GM12878 (cell line): ENCODE data around the gene CLDN34. TPM values are rescaled to one million over a fixed set of nuclear protein-coding genes. Genes with fewer than 3 reads are reported as not detected.

ENCODE experiments used
- BHLHE40 ChIP-seq, 2 experiments: fragments of 450-650 bp in 1 of 2; IDR thresholded peaks; 2 replicates each; pipeline ENCODE4 v1.6.1; 2011 to 2017; ENCODE audit warnings: low read depth in 2 of 2, borderline replicate concordance in 1 of 2, improper control_type of control experiment in 1 of 2, low read length in 1 of 2, mild to moderate bottlenecking in 1 of 2
- ETV6 ChIP-seq, 2 experiments: fragments of 450-650 bp in 1 of 2; IDR thresholded peaks in 1 of 2; conservative IDR thresholded peaks in 1 of 2; 2 replicates each; pipeline ENCODE4 v1.6.1; 2014; ENCODE audit warnings: antibody characterized with exemption in 1 of 2, borderline replicate concordance in 1 of 2, low read depth in 1 of 2, mild to moderate bottlenecking in 1 of 2, moderate library complexity in 1 of 2
- EZH2 ChIP-seq: IDR thresholded peaks from 2 replicates; pipeline ENCODE4 v1.6.1; 2012; ENCODE audit warnings: low read depth, mild to moderate bottlenecking, control low read depth, inconsistent platforms, low read length, borderline replicate concordance; ENCODE audit not compliant: control insufficient read depth
- GABPA ChIP-seq: IDR thresholded peaks from 2 replicates; pipeline ENCODE4 v1.6.1; 2014; ENCODE audit warnings: antibody characterized with exemption, low read depth, mild to moderate bottlenecking, inconsistent platforms
- HDAC6 ChIP-seq: fragments of 200-600 bp; sonication (generic); IDR thresholded peaks from one replicate; pipeline ENCODE4 v1.8.0; 2017; ENCODE audit warnings: antibody characterized with exemption; ENCODE audit not compliant: unreplicated experiment
- KAT2A ChIP-seq: conservative IDR thresholded peaks from 2 replicates; pipeline ENCODE4 v1.6.1; 2011; ENCODE audit warnings: low read depth, low read length; ENCODE audit not compliant: control insufficient read depth
- MEF2B ChIP-seq: fragments of 450-650 bp; IDR thresholded peaks from 2 replicates; pipeline ENCODE4 v1.6.1; 2018; ENCODE audit warnings: mild to moderate bottlenecking, moderate library complexity; ENCODE audit not compliant: partially characterized antibody, poor library complexity, severe bottlenecking
- MLLT1 ChIP-seq: fragments of 450-650 bp; IDR thresholded peaks from 2 replicates; pipeline ENCODE4 v1.6.1; 2016; ENCODE audit warnings: mild to moderate bottlenecking
- NBN ChIP-seq: fragments of 450-650 bp; IDR thresholded peaks from 2 replicates; pipeline ENCODE4 v1.6.1; 2016
- PAX8 ChIP-seq: fragments of 450-650 bp; IDR thresholded peaks from 2 replicates; pipeline ENCODE4 v1.6.1; 2017; ENCODE audit warnings: mild to moderate bottlenecking, moderate library complexity
- RAD51 ChIP-seq: fragments of 450-650 bp; IDR thresholded peaks from 2 replicates; pipeline ENCODE4 v1.6.1; 2016; ENCODE audit warnings: moderate library complexity, mild to moderate bottlenecking, inconsistent platforms
- REST ChIP-seq: IDR thresholded peaks from 2 replicates; pipeline ENCODE4 v1.6.1; 2012; ENCODE audit warnings: mild to moderate bottlenecking, low read depth, low read length
- SMC3 ChIP-seq: IDR thresholded peaks from 2 replicates; pipeline ENCODE4 v1.6.1; 2011; ENCODE audit warnings: low read length, improper control_type of control experiment, borderline replicate concordance
- SP1 ChIP-seq: IDR thresholded peaks from one replicate; pipeline ENCODE4 v1.6.1; 2011; ENCODE audit warnings: low read depth, low read length
- SPI1 ChIP-seq: IDR thresholded peaks from 2 replicates; pipeline ENCODE4 v1.6.1; 2011; ENCODE audit warnings: low read depth, mild to moderate bottlenecking, low read length, moderate library complexity, borderline replicate concordance; ENCODE audit not compliant: insufficient read depth
- SUPT20H ChIP-seq: IDR thresholded peaks from 2 replicates; pipeline ENCODE4 v1.6.1; 2011; ENCODE audit warnings: low read depth, mild to moderate bottlenecking, low read length, moderate library complexity, borderline replicate concordance; ENCODE audit not compliant: control insufficient read depth
- TARDBP ChIP-seq: IDR thresholded peaks from 2 replicates; pipeline ENCODE4 v1.6.1; 2016; ENCODE audit warnings: borderline replicate concordance
- TCF3 ChIP-seq: IDR thresholded peaks from 2 replicates; pipeline ENCODE4 v1.6.1; 2012; ENCODE audit warnings: low read depth, mild to moderate bottlenecking, low read length, borderline replicate concordance; ENCODE audit not compliant: insufficient read depth
- ZNF24 ChIP-seq: fragments of 450-650 bp; IDR thresholded peaks from 2 replicates; pipeline ENCODE4 v1.6.1; 2017; ENCODE audit warnings: antibody characterized with exemption, mild to moderate bottlenecking
- ZNF274 ChIP-seq: IDR thresholded peaks from one replicate; pipeline ENCODE4 v1.8.0; 2011; ENCODE audit not compliant: insufficient read length, insufficient read depth
- ZNF384 ChIP-seq: IDR thresholded peaks from 2 replicates; pipeline ENCODE4 v1.6.1; 2012; ENCODE audit warnings: low read depth, mild to moderate bottlenecking, low read length, improper control_type of control experiment, borderline replicate concordance
- ZNF592 ChIP-seq: fragments of 450-650 bp; IDR thresholded peaks from 2 replicates; pipeline ENCODE4 v1.6.1; 2017; ENCODE audit warnings: mild to moderate bottlenecking, moderate library complexity
- polyA plus RNA-seq, 11 experiments: library from polyadenylated mRNA; depleted of rRNA in 4 of 11; unstranded in 6 of 11; stranded (reverse) in 5 of 11; fragments of >200 nt; fragmentation: Nextera tagmentation in 4 of 11; fragmentation: Illumina TruSeq in 1 of 11; extraction: Ambion mirVana in 4 of 11; extraction: Trizol in 1 of 11; gene quantifications; 1 replicate in 1 of 11; 2 replicates in 10 of 11; pipeline versions ENCODE4 v1.2.1 to v1.2.3, GENCODE V29; 2011 to 2016; ENCODE audit warnings: inconsistent platforms in 2 of 11, missing spikeins in 2 of 11, low read depth in 1 of 11
- total RNA-seq, 4 experiments: library from RNA; depleted of rRNA in 3 of 4; stranded (reverse); fragments of >200 nt in 3 of 4; fragmentation: Illumina TruSeq in 1 of 4; extraction: Trizol in 1 of 4; gene quantifications; 2 replicates each; pipeline versions ENCODE4 v1.2.1 to v1.2.3, GENCODE V29; 2013 to 2021

The CLDN34 gene
- total and polyA plus RNA-seq, 10 of the 15 experiments (the other 5 are each of a cell fraction or from before 2014, with no cell fraction given): not detected

- TF ChIP-seq REST (no peak), MLLT1 (0 out of 2 replicates have a peak, but pooled peaks have one; percentile 39), ZNF384 (no peak), RAD51 (no peak), SUPT20H (no peak), TARDBP (no peak), ZNF592 (peak; percentile 85), BHLHE40 (IDR thresholded peaks at IDR 0.05; ENCODE audit: borderline replicate concordance in 1 of 2, low read depth in 2 of 2, low read length in 1 of 2) (peak; percentile 35 to 58; a peak in 3 of 4 replicates), TCF3 (no peak), SP1 (no peak), MEF2B (no peak), HDAC6 (no peak), EZH2 (no peak), KAT2A (no peak), ZNF274 (no peak), ETV6 (conservative IDR thresholded peaks at IDR 0.05 in 1 of 2, IDR thresholded peaks at IDR 0.05 in 1 of 2; ENCODE audit: borderline replicate concordance in 1 of 2, low read depth in 1 of 2) (no peak), PAX8 (no peak), NBN (peak; percentile 82), SMC3 (no peak; the same call in 1 of the 2 replicates), GABPA (no peak), ZNF24 (no peak), SPI1 (no peak)
Observed at GRCh38 chrX:9997524-9997923, 30.4 kb downstream of the CLDN34 start (continued).
